PFSK-1 (cell line): ENCODE data around the gene RHBDL3.

Experiments used
- FOXP2 ChIP-seq: optimal IDR thresholded peaks from 2 replicates; pipeline ENCODE3; 2011; ENCODE audit warnings: borderline replicate concordance, control low read depth, inconsistent platforms; ENCODE audit not compliant: insufficient read depth; ENCODE audit errors: extremely low read length, extremely low read depth
- POLR2AphosphoS5 ChIP-seq: IDR thresholded peaks from 2 replicates; pipeline ENCODE4 v1.6.1; 2012; ENCODE audit warnings: low read depth, mild to moderate bottlenecking, control low read depth, low read length, moderate library complexity
- REST ChIP-seq, 2 experiments: IDR thresholded peaks; 2 replicates each; pipeline versions ENCODE4 v1.6.1 to v1.8.0; 2011 to 2012; ENCODE audit warnings: low read depth in 2 of 2, low read length in 2 of 2, control low read depth in 1 of 2, inconsistent platforms in 1 of 2, mild to moderate bottlenecking in 1 of 2, moderate library complexity in 1 of 2; ENCODE audit not compliant: insufficient read depth in 1 of 2
- SIN3A ChIP-seq: IDR thresholded peaks from 2 replicates; pipeline ENCODE4 v1.6.1; 2012; ENCODE audit warnings: mild to moderate bottlenecking, low read length, moderate library complexity, borderline replicate concordance; ENCODE audit not compliant: insufficient read depth
- TAF1 ChIP-seq: IDR thresholded peaks from 2 replicates; pipeline ENCODE4 v1.6.1; 2012; ENCODE audit warnings: low read length, control low read depth, borderline replicate concordance; ENCODE audit not compliant: insufficient read depth

GRCh38 chr17:32281011-32281451, 15.4 kb downstream of the RHBDL3 start:
- TF ChIP-seq TAF1 (no peak), POLR2AphosphoS5 (no peak), SIN3A (no peak), REST (IDR thresholded peaks at IDR 0.05; ENCODE audit: insufficient read depth in 1 of 2, low read depth in 2 of 2, low read length in 2 of 2) (no peak), FOXP2 (no peak)
